Stimulated activated CD8-positive, alpha-beta memory T cell treated with anti-CD3 and anti-CD28 coated beads, Interleukin-7, amount 100 ng/mL, for 24 hours (primary cell): Measurements from ENCODE around the gene THOC2.
"Not testable (repeated sequence)": the region's sequence is repeated elsewhere in the genome, so short reads cannot be mapped to it uniquely, and the experiment has no call there.

ENCODE experiments used
- DNase-seq: peaks from one replicate; pipeline ENCODE4 v3.0.0-alpha.2; 2020; ENCODE audit warnings: low read depth

THOC2 gene

GRCh38 chrX:123675154-123675553 lies 57.7 kb downstream of the THOC2 start:
- DNase-seq, result no peak

GRCh38 chrX:123673813-123674212 lies 59.0 kb downstream of the THOC2 start:
- no peak for DNase-seq

- no peak for DNase-seq
Observed at GRCh38 chrX:123665197-123665596, 67.7 kb downstream of the THOC2 start.

GRCh38 chrX:123664467-123665167 lies 68.2 kb downstream of the THOC2 start:
- not testable (repeated sequence) for DNase-seq

GRCh38 chrX:123663720-123664119 lies 69.1 kb downstream of the THOC2 start:
- not testable (repeated sequence) for DNase-seq

- not testable (repeated sequence) for DNase-seq
Observed at GRCh38 chrX:123656507-123656906, 76.3 kb downstream of the THOC2 start.

GRCh38 chrX:123648811-123649181 lies 84.1 kb downstream of the THOC2 start:
- not testable (repeated sequence) for DNase-seq

GRCh38 chrX:123648028-123648810 lies 84.6 kb downstream of the THOC2 start:
- DNase-seq, result no peak

GRCh38 chrX:123647244-123647643 lies 85.6 kb downstream of the THOC2 start:
- no peak for DNase-seq

GRCh38 chrX:123629502-123629901 lies 103.3 kb downstream of the THOC2 start:
- no peak for DNase-seq

GRCh38 chrX:123626962-123627361 lies 105.9 kb downstream of the THOC2 start:
- no peak for DNase-seq

GRCh38 chrX:123625952-123626351 lies 106.9 kb downstream of the THOC2 start:
- DNase-seq, result no peak

- DNase-seq, result no peak
Observed at GRCh38 chrX:123625477-123625876, 107.4 kb downstream of the THOC2 start.

GRCh38 chrX:123617007-123617406 lies 115.8 kb downstream of the THOC2 start:
- no peak for DNase-seq

GRCh38 chrX:123610915-123611314 lies 121.9 kb downstream of the THOC2 start:
- no peak for DNase-seq

GRCh38 chrX:123607806-123608205 lies 125.0 kb downstream of the THOC2 start:
- no peak for DNase-seq

- no peak for DNase-seq
Observed at GRCh38 chrX:123607270-123607669, 125.6 kb downstream of the THOC2 start.

GRCh38 chrX:123603491-123603890 lies 129.4 kb downstream of the THOC2 start:
- no peak for DNase-seq

- no peak for DNase-seq
Observed at GRCh38 chrX:123601437-123601836, 131.4 kb downstream of the THOC2 start.

GRCh38 chrX:123600181-123600580 lies 132.7 kb downstream of the THOC2 start:
- DNase-seq, result no peak

- no peak for DNase-seq
Observed at GRCh38 chrX:123590842-123591486, 141.9 kb downstream of the THOC2 start.

- DNase-seq, result no peak
Observed at GRCh38 chrX:123588723-123589122, 144.1 kb downstream of the THOC2 start.

- no peak for DNase-seq
Observed at GRCh38 chrX:123581586-123581985, 151.3 kb downstream of the THOC2 start.
